NCI-H526 (cell line): Measurements from ENCODE around the gene SEPTIN11.

Experiments used
- DNase-seq, 2 experiments: peaks; one replicate each; lab custom pipeline; 2025; lab: John Stamatoyannopoulos, UW

The SEPTIN11 gene

DNA sequence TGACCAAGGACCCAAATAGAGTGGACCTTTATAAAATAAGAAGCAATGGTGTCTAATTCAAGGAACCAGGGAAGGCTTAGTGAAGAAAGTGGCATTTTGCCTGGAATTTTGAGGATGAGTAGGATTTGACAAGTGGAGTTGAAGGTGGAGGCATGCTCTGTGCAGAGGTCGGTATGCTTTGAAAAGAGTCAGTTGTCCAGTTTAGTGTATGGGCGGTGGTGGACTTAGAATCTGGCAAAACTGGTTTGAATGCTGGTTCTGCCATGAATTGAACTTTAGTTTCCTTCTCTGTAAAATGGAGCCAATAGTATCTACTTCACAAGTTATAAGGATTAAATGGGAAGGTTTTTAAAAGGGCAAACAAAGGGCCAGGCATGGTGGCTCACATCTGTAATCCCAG is 29.7 kb downstream of the SEPTIN11 start:
- DNase-seq: no peak

DNA sequence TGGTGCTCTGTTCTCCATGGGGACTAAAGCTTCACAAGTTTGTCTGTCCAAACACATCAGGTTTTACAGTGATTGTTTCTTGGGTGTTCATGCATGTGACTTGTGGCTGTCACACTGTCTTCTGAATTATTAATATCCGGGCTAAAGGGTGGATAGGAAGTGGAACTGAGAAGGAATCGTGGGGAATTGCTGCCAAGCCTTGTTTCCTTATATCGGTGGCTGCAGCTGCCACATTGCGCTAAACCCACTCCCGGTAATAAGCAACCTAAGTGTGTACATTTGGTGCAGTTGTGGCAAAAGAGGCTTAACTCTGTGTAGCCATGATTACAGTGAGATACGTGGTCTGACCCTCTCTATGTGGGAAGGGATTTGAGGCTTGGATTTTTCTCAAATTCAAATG is 30.7 kb downstream of the SEPTIN11 start:
- DNase-seq: no peak

DNA sequence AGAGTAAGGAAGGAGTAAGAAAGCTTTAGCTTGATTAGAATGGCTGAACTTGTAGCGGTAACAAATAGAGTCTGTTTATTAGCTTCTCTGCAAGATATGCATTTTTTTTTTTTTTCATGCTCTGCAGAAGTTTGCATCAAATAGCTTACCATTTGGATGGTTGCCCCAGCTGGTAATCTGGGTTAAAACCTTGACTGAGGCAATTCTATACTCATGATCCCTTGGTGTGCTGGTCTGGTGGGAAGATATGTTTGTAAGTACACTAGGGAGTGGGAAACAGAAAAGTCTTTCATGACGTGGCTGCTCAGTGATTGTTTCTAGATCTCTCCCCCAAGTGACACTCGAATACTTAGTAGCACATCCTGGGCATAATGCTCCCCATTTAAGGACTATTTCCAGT is 32.1 kb downstream of the SEPTIN11 start:
- DNase-seq: no peak

DNA sequence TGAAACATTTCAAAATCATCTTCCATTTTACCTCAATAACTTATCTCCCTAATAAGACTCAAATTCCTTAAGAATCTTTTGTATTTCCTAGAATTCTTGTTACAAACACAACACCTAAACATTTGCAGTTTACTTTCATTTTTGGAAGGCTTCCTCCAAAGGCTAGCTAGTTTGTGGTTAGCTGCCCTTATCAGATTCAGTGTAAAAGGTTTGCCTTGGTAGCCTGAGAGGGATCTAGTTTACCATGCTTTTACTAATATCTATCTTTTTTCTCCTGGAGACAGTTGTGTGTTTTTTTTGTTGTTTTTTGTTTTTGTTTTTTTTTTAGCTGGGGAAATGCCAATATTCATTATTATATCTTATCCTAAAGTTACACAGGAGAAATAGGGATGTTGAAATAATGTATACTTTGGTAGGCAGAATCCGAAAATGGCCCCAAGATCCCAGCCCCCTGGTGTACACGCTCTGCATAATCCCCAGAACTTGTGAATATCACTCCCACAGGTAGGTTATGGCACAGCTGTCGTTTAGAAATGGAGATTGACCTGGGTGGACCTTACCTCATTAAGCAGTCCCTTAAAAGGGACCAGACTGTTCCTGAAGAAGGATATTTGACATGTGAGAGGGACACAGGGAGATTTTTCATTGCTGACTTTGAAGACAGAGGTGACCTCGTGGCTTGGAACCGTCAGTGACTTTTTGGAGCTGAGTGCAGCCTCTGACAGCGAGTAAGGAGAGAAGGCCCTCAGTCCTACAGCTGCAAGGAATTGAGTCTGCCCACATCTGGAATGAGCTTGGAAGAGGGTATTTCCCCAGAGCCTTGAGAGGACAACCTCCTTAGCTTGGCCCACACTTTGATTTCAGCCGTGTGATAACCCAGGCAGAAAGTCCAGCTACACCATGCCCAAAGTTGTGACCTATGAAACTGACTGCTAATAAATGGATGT is 33.4 kb downstream of the SEPTIN11 start:
- no peak for DNase-seq

DNA sequence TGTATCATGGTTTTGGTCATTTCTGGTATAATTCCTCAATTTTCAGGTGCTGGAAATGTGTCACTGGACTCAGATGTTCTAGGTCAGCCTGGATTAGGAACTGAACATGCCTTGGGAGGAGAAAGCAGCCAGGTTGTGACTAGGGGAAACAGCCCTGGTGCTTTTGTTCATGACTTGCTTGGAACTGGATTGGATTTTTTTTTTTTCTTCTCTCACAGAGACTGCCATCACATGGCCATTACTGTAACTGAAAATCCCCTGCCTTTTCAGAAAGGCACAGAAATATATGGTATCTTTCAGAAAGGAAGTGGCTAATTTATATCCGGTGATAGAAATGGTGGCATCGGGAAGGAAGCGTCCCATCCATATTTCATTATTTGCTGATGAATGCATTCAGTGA is 34.6 kb downstream of the SEPTIN11 start:
- no peak for DNase-seq

DNA sequence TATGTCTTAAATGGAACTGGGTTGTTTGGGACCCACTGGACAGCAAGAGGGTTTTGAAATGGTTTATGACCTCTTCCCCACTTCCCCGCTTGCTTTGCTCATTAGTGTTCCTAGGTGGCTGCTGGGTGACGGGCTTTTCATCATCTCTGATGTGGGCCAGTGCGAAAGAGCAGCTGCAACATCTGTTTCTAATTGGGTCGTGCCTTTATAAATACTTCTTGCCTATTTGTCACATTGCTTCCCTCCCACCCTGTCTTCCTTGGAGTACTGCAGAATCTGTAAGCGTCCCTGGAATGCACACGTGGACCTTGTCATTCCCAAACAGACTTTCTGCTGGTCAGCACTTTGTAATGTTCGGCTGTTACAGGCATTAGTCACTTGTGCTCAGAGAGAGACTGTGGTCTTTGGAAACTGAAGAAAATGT is 35.2 kb downstream of the SEPTIN11 start:
- no peak for DNase-seq

DNA sequence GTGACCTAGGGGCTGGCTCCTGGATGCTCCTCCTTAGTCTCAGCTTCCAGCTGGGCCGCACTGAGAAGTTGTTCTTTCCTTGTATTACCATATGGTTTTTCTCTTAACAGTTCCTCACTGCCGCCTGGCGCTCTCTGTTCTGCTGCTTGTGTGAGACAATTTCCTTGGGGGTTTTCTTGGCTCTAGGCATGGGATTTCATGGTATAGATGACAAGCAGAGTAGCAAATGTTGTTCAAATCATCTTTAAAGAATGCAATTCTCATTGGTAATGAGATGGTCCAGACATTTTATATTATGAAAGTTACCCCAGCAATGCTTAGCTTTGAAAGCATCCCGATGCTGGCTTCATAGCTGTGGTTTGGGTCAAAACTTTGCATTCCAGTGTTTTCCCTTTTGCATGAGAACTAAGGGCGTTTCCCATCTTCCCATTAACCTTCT is 37.6 kb downstream of the SEPTIN11 start:
- no peak for DNase-seq

DNA sequence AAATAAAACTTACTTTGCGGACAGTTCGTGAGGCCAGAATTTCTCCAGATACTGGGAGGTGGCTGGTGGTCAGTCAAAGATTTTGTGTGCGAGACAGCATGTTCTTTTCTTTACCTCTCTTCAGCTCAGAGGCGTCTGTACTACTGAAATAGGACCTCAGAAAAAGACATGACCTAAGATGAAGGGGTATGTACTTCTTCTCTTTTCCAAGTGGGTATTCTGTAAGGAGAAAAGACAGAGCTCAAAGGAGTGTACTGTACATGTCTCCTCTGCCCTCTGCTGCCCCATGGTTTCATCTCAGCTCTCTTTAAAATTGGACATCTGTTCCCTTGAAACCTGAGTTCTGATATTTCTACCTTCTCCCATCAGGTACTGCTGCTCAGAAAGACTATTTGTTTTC is 38.1 kb downstream of the SEPTIN11 start:
- DNase-seq: no peak

DNA sequence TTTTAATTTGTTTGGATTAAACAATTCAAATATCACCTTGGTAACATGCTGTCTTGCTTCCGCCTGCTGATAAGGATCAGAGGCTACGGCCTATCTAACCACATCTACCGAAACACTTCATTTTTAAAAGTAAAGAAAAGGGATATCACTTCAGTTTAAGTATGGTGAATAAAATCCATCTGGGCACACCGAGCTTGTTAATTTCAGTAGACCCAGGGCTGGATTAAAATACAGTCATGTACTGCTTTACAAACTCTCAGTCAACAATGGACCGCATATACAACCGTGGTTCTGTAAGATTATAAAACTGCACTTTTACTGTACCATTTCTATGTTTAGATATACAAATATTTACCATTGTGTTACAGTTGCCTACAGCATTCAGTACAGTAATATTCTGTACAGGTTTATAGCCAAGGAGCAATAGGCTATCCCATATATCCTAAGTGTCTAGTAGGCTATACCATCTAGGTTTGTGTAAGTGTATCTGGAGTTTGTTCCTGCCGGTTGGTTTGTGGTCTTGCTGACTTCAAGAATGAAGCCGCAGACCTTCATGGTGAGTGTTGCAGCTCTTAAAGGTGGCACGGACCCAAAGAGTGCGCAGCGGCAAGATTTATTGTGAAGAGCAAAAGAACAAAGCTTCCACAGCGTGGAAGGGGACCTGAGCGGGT is 40.0 kb downstream of the SEPTIN11 start:
- no peak for DNase-seq

DNA sequence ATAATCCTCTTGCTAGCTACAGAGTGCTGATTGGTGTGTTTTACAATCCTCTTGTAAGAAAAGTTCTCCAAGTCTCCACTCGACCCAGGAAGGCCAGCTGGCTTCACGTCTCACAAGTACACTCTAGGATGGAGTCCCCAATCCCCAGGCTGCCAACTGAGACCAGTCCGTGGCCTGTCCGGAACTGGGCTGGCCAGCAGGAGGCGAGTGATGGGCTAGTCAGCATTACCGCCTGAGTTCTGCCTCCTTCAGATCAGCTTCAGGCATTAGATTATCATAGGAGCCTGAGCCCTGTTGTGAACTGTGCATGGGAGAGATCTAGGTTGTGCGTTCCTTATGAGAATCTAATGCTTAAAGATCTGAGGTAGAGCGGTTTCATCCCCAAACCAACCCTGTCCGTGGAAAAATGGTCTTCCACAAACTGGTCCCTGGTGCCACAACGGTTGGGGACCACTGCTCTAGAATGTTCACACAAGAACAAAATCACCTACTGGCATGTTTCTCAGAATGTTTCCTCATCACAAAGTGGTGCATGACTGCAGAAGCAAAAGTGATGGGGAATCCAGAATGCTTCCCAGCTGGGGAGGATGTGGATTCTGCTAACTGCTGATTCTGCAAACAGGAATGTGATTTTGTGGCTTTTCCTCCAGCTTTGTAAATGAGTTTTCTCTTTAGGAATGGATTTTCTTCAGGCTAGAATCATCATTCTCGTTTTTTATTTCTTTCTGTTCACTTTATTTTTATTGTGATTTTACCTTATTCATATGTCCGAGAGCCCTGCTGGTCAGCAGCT is 40.9 kb downstream of the SEPTIN11 start:
- no peak for DNase-seq

DNA sequence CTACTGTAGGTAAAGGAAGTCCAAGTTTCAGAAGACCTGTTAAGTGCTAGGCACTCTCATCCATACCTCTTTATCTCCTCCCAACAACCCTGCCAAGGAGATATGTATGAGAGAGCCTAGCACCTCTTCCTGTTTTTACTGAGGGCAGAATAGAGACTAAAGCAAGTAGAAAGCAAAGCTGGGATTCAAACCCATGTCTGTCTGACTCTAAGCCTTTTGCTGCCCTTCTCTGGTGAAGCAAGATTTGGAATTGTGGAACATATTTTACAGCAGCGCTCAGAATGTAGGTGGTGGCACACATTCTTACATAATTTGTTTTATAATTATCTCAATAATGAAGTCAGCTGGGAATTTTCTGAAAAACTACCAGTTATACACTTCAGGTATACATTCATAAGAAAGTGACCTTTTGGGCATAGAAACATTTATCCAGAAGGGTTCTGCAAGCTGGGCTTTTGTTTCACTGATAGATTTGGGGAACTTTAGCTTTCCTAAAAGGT is 41.7 kb downstream of the SEPTIN11 start:
- no peak for DNase-seq

DNA sequence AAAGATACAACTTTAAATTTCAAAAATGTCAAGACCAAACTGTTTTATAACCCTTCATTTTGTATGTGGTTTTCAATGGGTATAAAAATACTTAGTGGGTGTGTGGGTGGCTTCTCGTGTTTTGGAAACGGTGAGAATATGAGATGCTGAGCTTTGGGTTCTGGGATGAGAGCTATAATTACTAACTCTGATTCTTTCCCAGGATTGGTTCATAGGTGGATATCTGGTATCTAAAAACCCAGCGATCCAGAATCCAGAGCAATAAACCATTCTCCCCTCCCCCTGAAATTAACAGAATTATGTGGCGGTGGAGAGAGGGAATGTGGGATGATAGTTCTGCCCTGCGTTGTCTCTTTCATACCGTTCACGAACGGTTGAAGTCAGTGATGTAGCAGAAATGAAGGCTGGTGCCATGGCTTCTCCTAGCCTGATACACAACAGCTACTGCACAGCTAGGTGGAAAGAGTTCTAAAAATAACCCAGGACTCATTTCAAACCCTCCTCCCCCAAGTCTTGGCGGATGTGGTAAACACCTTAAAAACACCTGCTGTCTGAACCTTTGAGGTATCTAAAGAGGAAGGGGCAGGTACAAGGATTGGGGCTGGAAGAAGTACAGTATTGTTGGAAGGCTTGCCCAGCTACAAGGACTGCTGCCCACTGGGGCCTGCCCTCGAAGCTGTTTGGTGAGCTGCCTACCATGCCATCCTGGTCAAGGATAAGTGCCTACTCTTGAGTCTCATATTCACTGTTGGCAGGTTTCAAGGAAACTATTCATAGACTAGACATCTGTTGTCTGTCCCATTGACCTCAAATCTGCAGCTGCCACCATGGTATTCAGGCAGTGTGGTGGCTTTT is 44.5 kb downstream of the SEPTIN11 start:
- no peak for DNase-seq

DNA sequence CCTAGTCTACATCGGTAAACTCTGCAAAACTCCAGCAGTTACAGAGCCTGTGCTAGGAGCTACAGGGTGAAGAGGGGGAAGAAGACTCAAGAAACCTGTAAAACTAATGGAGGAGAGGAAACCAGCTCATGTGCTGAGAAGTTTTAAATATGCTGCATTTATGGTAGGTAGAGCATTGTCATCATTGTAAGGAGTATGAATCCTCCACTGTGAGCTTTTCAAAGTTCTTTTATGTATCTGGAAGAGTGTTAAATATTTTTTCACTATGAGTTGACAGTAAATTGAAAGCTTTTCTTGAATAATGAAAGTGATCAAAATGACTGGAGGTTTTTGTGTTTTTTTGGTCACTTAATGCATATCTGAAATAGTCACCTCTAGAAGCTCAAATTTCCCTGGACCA is 46.2 kb downstream of the SEPTIN11 start:
- DNase-seq: no peak

DNA sequence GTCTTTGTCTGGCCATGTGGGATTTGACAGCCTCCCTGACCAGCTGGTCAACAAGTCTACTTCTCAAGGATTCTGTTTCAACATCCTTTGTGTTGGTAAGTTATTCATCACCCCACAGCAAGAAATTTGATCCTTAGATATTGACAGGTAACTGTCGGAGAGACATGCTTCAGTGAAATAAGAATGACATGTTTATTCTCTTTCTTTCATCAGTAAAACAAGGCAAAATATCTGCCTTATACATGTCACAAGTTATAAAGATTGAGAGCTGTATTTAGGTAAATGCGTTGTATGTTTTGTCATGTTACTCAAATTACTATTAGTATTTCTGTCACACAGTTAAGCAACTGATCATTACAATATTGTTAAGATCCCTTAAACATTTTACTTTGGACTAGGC is 46.9 kb downstream of the SEPTIN11 start:
- no peak for DNase-seq

DNA sequence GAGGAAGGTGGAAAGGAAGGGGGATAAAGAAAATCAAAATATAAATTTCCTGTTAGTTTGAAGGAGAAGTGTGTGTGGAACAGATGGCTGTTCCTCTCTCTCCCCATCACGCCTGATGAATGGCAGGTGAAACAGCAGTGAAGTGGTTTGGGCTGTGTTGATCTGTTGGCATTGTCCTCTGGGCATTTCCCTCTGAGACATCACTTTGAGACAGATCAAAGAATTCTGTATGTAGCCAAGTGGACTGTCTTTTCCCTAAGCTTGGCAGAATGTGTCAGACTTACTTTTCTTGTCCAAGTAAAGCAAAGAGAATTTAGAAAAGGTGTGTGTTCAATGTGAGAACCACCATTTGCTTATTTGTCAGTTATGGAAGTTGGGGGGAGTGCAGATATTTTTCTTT is 47.5 kb downstream of the SEPTIN11 start:
- DNase-seq: no peak

DNA sequence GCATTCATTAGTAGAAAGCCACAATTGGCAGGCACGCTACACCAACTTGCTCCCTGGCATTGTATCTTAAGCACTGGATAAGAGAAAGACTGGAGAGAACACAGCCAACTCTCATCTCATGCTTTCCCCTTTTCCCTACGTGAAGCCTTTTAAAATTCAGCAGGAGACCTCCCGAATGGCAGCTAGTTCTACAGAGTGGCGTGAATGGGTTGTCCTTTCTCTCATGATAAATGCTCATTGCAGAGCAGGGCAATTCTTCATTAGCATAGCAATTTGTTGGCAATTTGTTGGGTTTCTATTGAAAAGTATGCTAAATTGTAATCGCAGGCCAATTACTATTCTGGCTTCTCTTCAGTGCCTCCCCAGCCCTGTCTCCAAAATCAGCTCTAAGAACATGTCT is 48.0 kb downstream of the SEPTIN11 start:
- no peak for DNase-seq

DNA sequence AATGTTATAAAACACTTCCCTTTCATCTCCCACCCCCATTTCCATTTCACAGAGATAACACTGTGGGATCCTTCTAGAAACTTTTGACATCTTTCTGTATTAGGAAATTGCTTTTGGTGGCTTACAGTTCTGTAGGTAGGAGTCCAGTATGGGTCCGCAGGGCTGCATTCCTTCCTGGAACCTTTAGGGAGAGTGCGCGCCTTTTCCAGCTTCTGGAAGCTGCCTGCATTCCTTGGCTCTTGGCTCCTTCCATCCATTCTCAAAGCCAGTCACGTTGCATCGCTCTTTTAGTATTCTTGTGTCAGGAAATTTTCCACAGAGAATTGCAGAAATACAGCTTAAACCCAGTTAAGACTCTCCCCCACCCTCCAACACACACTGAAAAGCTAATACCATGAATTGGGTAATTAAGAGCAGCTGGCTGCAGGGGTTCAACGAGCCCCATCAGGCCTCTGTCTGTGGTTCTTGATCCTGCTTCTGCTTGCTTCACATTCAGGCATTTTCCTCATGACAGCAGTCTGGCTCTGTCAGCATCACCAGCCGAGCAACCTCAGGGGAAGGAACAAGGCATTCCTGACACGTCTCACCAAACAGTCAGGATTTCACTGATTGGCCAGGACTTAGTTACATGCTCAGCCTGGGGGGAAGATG is 48.8 kb downstream of the SEPTIN11 start:
- DNase-seq: no peak
